Stimulated activated CD4-positive, alpha-beta T cell treated with anti-CD3 and anti-CD28 coated beads, Interleukin-4, amount 100 ng/mL, for 48 hours (primary cell): ENCODE results near the gene CCDC88C.
A peak's percentile ranks its signal among the peaks of the same experiment; 100 is the strongest.

ENCODE experiments used
- DNase-seq, 2 donors: peaks; one replicate each; pipeline ENCODE4 v3.0.0-alpha.2; 2020; ENCODE audit warnings: low read depth in 2 of 2

Gene CCDC88C

DNA sequence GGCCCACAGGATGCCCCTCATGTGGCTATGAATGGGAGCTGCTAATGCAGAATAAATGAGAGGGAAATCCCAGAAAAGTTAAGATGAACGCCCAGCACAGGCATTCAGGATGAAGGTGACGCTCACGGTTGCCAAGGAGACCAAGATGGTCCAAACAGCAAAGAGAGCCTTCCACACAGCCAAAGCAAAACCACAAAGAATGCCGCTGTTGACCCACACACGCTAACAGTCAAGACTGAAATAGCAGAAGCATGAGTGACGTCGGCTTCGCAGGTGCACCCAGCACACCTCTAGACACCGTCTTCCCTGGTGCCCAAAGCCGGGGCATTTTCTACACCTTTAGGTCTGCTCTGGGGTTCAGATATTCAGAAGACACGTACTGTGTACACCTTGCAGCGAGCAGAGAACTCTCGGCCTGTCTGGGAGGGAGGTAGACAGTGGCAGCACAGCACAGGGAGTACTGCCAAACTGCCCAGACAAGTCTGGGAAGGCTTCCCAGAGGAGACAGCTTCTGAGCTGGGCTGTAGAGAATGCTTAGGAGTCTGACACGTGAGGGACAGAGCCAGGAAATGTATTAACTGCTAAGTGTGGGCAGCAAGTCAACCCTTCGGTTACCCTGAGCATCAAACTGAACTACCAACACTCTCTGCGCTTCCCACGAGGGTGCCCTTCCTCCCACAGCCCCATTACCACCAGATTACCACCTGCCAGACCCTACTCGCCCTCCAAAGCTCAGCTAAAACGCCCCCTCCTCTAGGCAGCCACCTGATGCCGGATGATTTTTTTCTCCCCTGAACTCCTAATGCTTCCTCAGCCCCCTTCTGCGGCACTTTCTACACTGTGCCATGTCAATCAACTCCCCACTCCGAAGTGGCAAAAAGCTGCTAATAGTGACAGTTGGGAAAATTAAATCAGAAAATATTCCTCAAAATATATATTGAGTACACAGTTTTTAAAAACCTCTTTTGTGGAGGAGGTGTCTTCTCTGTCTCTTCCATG is 50.1 kb downstream of the CCDC88C start:
- DNase-seq, result no peak

DNA sequence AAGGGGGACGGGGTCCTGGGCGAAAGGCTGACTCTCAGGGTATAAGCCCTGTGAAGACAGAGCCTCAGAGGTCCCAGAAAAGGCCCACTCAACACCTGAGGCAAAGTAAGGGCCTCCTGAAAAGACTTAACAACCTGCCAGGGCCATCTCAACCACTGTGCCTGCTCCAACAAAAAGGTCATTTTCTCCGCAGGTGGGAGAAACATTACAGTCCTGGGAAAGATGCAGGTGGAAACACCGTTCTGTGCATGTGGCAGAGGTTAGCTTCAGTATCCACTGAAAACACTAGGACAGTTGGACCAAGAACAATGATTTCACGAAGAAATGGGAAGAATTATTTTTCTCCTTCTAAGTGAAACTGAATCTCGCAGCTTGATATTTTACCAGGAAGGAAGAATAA is 50.9 kb downstream of the CCDC88C start:
- DNase-seq, result no peak

DNA sequence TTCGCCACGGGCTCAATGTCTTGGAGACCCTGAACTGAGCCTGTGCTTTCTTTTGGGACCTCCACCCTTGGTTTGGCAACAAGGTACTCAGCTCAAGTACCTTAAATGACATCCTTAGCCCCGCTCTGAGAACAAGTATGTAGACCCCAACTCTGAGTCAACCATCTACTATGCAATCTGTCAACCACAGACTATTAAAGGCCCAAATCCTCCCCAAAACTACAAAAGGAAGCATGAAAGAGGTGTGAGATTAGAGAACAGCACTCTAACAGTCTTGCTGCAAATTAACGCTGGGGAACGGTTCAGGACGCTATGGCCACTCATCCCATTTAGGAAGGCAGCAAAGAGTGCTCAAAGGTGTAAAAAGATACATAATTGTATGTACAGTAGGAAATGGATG is 52.1 kb downstream of the CCDC88C start:
- DNase-seq, result no peak

GRCh38 chr14:91364524-91365270 is 52.9 kb downstream of the CCDC88C start:
- DNase-seq, result no peak

DNA sequence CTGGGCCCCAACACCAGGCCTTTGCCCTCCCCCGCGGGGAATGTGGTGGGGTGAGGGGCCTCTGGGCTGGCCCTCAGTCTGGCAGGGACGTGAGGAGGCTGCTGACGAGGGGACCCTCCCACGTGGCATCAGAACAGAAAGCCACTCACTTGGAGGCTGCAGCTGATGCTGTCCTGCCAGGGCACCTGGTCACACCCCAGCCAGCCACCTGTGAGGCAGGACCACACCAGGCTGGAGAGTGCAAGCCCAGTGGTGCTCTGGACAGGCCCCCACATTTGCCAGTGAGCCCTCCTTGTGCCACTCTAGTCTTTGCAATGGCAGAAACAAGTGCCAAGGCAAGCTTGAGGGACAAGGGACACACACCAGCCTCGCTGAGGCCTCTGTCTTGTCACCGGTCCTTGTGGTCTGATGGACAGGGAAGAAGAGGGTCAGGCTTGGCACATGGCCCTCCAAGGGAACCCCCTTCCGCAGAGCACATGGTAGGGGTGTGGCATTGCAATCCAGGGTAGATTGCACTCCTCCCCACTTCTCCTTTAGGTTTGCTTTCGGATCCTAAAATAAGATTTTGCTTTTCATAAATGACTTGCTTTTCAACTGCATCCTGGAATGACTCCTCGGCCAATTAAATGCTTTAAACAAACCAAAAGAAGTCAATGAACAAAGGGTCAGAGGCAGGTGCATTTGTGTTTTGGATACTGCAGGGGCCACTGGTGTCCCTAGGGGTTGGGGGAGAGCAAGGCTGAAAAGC is 53.7 kb downstream of the CCDC88C start:
- no peak for DNase-seq

- no peak for DNase-seq
Measured at GRCh38 chr14:91361233-91361811, 56.3 kb downstream of the CCDC88C start.

DNA sequence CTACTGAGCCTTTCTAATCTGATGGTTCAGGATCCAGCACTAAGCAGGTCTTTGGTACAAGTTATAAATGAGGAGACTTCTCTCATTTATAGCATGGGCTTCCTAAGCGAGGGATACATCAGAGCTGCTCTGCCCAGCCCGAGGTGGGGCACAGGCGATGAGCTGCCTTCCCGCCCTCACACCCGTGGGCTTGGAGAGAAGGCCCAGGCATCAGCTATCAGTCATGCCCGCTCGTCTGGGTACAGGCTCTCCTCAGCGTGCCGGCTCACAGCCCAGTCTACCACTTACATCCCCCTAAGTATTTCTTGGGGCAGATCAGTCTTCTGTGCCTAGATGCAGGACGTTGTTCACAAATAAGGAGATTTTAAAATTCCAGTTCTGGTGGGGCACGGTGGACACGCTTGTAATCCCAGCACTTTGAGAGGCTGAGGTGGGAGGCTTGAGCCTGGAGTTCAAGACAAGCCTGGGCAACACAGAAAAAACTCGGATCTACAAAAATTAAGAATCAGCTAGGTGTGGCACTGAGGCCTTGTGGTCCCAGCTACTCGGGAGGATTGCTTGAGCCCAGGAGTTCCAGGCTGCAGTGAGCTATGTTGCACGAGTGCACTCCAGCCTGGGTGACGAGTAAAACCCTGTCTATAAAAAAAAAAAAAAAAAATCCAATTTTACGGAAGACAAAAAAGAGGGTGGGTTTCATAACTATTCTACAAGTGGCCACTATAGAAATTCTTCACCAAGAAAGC is 57.0 kb downstream of the CCDC88C start:
- DNase-seq, result no peak

DNA sequence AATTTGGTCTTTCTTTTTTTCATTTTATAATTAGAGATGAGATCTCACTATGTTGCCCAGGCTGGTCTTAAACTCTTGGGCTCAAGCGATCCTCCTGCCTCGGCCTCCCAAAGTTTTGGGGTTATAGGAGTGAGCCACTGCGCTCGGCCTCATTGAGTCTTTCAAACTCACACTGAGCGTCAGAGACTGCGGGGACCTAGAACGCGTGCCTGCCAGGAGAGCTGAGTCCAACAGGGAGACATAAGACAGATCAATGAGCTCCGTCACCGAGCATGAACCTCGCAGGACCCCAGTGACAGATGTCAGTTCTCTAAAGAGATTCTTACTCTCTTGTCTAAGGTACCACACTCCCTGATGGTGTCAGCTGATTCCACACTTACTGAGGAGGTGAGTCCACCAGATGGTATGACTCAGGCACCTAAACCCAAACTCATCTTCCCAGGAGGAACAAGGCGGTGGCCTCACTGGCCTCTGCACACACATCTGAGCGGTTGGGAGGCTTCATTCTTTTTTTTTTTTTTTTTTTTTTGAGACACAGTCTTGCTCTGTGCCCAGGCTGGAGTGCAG is 58.9 kb downstream of the CCDC88C start:
- DNase-seq, result no peak

DNA sequence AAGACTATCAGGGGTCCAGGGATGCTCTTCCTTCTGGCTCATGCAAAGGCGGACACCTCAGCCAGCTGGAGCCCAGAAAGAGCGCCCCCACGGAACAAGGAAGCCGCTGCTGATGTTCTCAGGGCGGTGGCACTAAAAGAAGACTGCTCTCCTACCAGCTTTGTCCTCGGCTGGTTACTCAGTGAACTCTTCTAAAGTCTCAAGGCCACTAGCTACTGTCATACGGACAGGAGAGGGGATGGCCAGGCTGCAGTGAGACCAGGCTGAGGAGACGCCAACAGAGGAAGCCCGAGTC is 59.6 kb downstream of the CCDC88C start:
- DNase-seq, result no peak

DNA sequence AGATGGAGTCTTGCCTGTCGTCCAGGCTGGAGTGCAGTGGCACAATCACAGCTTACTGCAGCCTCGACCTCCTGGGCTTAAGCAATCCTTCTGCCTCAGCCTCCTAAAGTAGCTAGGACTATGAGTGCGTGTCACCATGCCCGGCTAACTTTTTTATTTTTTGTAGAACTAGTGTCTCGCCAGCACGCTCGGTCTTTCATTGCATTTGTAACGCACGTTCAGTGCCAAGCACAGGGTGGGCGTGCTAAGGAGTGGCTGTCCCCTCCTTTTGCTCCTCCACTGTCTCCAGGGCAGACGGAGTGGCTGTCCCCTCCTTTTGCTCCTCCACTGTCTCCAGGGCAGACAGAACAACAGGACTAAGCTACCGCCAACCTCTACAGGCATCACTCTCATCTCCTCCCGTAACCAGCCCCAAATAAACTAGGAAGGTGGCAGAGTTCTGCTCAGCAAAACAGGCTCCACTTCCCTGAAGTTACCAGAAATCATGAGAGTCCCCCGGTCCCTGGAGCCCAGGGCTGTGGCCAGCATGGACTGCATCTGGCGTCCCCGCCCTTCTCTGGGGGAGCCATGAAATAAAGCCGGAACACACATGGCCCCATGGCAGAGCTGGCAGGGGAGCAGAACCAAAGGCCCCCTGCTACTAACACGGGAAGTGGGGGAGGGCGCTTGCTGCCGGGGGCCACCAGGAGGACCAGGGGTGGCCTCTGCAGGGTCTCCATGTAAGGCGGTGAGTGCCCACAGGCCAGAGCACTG is 60.2 kb downstream of the CCDC88C start:
- DNase-seq, result no peak

DNA sequence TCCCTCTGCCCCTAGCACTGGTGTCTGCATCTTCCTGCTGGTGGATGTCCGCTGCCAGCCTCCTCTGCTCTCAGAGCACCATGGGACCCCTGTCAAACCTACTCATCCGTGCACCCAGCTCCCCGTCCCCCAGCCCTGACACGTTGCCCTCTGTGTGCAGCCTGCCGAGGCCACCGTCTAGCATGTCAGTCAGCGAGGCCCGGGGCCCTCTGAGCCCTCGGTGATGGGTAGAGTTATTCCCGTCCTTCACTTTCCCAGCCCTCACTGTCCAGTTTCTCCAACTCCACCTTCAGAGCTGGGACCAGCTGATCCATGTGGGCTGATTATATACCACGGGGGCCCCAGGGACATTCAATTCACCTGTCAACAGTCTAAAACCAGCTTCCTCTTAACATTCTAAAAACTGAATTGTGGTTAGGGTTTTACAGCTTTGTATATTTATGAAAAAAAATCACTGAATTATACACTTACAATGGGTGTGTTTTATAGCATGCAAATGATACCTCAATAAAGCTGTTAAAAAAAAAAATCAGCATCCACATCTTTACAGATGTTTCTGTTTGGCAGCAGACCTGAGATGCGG is 61.3 kb downstream of the CCDC88C start:
- DNase-seq, result no peak

GRCh38 chr14:91354979-91355685 is 62.5 kb downstream of the CCDC88C start:
- peak in 1 of 2 donors; percentile 44 for DNase-seq

DNA sequence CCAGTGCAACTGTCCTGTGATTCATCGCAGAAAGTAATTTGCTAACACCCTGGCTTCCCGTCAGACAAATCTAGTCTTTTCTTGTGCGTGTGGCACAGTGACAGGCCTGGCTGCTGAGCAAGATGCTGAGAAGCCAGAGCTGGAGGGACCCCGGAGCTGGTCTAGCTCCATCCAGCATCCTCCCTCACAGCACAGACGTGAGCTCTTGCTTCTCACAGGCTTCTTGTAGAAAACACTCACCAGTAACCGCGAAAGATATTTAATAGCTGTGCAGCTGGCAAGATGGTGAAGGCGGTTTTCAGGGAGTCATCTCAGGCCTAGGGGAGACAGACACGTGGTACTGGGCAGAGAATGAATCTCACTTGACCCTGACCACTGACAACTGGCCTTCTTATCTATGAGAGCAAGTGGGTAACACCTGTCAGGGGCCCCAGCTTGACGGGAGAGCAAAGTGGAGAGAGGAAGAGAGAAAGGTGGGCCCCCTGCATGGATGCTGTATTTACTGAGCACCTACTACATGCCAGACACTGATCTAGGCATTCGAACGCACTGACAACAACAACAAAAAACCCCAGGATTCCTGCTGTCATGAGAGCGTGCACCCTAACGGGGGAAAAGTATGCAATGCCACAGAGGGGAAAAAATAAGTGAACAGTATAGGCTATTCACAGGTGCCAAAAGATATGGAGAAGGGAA is 63.3 kb downstream of the CCDC88C start:
- no peak for DNase-seq

- DNase-seq, result no peak
Measured at GRCh38 chr14:91352728-91353692, 64.6 kb downstream of the CCDC88C start.

DNA sequence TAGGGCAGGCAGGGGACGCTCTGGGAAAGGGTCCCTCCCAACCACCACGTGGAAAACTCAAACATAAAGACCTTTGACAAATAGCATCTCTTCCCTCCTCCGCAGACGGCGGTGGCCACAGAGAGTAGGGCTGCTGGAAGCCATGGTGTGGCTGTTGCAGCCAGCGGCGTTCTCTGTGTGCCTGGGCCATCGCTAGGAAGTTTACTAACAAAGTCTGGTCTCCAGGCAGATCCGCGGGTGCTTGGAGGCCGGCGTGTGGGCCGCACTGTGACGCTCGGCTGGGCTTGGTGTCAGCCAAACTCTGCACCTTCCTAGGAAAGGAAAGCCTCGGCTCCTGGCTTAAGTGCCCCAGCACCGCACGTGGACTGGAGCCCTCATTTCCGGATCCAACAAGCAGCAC is 65.6 kb downstream of the CCDC88C start:
- DNase-seq, result no peak

DNA sequence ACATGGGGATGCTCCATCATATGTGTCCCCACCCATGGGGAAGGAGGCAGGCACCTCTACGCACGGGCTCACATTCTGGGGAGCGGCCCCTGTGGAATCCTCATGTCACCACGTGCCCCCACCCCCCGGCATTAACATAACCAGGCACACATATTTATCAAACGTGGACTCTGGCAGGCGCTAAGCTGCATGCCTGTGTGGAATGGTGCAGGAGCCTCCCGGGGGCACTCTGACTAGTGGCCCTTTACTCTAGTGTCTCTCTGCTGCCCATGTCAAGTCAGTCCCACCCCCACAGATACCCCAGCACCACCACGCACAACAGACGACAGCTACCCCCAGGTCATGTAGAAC is 66.1 kb downstream of the CCDC88C start:
- DNase-seq, result no peak

GRCh38 chr14:91350813-91351511 is 66.7 kb downstream of the CCDC88C start:
- DNase-seq, result peak in 1 of 2 donors; percentile 58
